ENCODE results near the gene GPR155.
"Not testable (repeated sequence)": the region's sequence is repeated elsewhere in the genome, so short reads cannot be mapped to it uniquely, and the experiment has no call there.

Gene GPR155

DNA sequence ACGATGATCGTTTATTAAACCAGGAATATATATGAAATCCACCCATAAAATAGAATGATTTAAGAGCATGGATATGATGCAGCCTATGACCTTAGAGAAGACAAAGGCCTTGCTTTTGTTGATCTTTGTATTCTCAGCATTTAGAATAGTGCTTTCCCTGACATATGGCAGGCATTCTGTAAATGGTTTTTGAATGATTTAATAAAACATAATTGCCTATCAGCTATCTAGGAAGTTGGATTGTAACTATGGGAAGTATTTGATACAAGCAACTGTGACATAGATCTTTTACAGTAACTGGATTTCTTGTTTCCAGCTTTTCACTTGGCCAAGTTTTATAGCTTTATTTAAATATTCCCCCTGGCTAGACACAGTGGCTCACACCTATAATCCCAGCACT lies 5.1 kb upstream of the GPR155 start:
- no peak for DNase-seq

DNA sequence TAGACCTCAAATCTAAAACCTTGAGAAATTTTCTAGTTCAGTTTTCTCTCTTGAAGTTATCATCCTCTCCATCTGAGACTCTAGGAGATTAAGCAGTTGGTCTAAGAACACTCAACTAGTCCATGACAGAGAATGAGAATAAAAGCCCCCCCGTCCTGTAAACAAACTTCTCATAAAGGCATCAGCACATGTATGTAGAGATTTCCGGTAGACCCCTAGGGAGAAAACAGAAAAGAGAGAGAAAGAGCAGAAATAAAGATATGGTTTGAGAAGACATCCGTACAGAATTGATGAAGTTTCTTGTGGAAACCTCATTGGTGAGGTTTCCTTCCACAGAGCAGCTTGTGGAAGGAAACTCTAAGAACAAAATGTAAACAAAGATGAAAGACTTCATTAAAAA lies 3.2 kb upstream of the GPR155 start:
- DNase-seq = no peak

DNA sequence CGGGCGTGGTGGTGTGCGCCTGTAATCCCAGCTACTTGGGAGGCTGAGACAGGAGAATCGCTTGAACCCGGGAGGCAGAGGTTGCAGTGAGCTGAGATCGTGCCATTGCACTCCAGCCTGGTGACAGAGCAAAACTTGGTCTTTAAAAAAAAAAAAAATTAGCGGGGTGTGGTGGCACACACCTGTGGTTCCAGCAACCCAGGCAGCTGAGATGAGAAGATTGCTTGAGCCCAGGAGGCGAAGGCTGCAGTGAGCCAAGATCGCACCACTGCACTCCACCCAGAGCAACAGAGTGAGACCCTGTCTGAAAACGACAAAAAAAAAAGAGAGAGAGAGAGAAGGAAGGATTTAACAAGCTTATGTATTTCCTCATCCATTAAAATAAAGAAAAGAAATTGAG lies 2.7 kb upstream of the GPR155 start:
- not testable (repeated sequence) for DNase-seq

DNA sequence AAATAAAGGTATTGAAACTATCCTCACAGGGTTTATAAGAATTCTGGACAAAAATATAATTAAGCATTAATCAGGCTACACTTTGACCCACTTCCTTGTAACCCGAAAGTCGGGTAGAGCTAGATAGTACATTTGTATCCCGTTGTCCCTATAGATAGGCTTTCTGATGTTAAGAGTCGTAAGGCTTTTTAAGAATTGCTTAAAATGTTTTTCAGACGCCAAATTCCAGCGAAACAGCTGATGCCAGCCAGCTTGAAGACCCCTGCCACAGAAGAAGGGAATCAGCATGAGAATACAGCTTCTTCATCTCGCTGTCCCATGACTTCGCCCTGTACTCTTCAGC lies 962 bp upstream of the GPR155 start:
- DNase-seq = no peak

DNA sequence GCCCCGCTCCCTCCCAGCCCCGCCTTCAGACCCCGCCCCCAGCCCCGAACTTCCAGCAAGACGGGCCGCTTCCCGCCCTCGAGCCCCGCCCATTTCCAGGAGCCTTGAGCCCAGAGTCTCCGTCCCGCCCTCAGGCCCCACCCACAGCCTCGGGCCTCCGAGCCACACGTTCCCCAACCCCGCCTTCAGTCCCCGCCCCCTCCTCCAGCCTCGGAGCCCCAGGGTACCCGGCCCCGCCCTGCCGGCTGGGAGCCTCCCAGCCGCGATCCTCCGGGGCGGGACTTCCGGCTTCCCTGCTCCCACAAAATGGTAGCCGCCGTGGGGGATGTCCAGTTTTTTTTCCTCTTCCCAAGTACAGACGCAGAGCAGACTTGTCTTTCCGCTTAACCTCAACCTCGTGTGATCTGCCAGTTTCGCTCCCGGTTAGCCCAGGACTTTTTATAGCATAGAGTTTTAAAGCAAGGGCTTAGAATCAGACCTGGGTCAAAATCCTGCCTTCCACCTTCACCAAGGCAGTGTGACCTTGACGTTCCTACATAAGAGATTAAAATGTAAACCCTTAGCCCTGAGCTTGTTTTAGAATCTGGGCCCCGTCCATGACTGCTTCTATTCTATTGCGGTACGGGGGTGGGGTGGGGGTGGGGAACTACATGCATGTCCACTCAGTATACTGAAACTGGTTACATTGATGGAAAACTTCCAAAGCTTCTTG lies 435 bp upstream of the GPR155 start:
- DNase-seq = peak; percentile 85

DNA sequence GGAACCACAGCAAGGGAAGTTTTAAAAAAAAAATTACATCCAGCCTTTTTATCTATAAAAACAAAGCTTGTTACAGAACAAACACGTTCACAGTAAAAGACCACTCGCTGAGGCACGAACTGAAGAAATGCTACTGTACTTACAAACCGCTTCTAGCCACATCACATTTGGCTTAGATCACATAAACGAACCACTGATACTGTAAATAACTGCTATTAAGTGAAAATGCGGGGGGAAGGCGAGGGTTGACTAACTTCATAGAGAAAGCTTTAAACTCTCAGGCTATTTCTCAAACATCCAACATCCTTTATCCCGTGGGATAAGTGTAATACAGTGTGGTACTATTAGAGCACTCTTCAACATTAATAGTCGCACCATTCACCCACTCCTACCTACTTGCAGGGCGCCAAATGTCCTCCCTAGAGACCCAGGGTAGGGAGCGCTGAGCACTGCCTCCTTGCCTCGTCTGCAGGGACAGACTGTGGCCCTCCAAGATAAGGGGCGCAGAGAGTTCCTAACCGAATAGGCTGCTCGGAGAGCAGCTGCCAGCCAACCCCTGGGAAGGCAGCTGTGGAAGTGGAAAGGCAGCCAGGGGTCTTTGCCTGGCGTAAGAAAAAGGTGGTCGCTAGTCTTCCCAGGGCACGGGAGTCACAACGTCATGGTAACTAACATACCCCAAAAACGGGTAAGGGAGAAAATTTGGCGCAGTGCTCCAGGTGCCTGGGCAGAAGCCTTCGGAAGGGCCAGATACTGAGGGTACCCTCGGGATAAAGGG lies 854 bp downstream of the GPR155 start:
- no peak for DNase-seq

DNA sequence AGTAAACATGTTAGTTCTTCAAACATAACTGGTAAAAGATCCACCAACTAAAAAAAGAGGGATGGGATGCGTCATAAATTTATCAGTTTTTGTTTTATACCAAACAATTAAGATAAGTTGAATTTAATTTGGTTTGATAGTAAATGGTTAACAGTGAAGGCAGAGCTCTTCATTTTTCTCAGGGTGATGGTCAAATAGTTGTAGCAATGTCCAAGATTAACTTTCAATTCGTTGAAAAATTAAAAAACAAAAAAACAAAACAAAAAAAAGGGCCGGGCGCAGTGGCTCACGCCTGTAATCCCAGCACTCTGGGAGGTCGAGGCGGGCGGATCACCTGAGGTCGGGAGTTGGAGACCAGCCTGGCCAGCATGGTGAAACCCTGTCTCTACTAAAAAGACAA lies 1.8 kb downstream of the GPR155 start:
- DNase-seq = not testable (repeated sequence)

DNA sequence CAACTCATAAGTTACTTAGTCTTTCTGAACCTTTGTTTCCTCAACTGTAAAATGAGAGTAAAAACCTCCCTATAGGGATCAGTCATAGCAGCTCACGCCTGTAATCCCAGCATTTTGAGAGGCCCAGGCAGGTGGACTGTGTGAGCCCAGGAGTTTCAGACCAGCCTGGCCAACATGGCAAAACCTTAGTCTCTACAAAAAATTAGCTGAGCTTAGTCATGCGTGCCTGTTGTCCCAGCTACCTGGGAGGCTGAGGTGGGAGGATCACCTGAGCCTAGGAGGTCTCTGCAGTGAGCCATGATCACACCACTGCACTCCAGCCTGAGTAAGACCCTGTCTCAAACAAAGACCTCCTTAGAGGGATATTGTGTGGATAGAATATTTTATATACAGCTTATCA lies 2.3 kb downstream of the GPR155 start:
- no peak for DNase-seq

DNA sequence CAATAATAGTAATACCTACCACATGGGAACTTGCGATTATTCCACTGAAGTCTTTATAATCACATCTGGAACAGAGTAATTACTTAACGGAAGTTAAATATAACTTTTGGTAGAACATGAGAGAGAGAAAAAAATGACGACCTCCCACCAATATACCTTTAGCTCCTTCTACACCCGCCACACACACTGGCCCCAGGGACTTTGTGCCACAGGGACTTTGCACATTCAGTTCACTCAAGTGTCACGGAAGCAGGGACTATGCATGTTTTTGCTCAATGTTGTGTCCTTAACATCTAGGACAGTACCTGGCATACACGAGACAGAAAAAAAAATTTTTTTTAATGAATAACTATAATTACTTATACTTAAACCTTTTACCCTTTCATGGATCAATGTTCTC lies 4.0 kb downstream of the GPR155 start:
- no peak for DNase-seq

DNA sequence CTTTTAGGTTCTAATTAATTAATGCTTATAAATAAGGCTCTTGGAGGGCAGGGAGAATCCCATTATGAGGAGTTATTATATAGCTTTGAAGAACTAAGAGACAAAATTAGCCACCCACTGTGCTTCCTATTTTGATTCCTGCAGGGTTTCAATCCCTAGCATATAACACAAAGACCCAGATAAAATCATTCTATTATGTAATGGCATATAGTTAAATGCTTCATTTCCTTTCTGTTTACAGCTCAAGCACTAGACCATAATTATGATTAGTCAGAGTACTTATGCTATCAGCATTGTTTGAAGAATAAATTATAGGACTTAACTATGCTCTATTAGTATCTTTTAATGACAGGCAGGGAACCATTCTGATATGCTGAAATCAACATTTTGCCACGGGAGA lies 9.1 kb downstream of the GPR155 start:
- DNase-seq = no peak

DNA sequence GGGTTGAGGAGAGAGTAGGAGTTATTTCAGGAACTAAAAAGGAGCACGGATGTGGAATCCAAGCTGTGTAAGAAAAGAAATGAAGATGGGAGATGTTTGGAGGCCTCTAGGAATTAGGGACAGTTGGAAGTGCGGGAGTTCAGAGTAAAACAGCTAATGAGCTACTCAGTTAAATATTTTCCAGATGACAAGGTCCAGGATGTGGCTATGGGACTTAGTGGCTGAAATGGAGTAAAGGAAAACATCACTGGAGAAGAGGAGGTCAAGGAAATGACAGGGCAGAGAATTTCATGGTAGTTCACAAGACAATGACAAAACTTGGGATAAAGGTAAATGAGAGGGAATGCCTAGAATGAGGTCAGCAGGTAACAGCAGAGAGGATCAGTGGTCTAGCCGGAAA lies 13.0 kb downstream of the GPR155 start:
- DNase-seq = no peak

DNA sequence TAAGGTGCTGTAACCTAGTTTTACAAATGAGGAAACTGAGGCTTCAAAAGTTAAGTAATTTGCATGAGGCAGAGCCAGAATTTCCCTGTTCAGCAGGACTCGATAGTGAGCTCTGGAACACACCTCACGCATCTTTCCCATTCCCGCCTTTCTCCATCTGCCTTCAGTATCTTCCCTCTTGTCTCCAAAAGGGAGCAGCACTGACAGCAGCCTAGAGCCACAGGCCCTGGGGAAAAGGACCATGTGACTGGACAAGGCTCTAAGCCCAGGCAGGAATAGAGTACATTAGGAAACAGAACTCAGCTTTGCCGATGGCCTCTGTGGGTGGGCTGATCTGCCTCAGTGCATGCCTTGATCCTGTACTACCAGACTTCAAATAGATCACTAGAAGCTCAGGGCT lies 21.5 kb downstream of the GPR155 start:
- no peak for DNase-seq

DNA sequence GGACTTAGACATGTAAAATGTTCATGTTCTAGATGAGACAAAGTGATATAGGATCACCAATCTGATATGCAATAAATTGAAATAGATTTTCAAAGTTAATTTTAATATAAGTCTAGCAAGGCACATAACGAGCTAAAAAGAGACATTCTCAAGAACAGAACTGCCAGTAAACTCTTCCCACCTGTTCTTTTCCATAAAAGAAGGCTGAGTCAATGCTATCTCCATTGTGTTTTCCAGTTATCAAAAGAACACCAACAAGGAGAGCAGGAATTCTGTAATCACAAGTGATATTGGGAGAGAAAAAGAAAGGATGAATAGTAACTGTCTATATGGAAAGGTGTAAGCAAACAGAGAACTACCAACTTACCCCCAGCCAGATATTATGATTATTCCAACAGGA lies 25.6 kb downstream of the GPR155 start:
- DNase-seq = no peak

DNA sequence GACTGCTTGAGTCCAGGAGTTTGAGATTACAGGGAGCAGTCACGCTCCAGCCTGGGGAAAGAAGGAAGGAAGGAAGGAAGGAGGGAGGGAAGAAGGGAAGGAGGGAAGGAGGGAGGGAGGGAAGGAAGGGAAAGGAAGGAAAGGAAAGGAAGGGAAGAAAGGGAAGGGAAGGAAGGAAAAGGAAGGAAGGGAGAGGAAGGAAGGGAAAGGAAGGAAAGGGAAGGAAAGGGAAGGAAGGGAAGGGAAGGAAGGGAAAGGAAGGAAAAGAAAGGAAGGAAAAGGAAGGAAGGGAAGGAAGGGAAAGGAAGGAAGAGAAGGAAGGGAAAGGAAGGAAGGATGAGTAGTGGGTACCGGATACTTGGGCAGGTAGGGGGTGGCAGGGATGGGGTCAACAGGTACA lies 32.3 kb downstream of the GPR155 start:
- no peak for DNase-seq

DNA sequence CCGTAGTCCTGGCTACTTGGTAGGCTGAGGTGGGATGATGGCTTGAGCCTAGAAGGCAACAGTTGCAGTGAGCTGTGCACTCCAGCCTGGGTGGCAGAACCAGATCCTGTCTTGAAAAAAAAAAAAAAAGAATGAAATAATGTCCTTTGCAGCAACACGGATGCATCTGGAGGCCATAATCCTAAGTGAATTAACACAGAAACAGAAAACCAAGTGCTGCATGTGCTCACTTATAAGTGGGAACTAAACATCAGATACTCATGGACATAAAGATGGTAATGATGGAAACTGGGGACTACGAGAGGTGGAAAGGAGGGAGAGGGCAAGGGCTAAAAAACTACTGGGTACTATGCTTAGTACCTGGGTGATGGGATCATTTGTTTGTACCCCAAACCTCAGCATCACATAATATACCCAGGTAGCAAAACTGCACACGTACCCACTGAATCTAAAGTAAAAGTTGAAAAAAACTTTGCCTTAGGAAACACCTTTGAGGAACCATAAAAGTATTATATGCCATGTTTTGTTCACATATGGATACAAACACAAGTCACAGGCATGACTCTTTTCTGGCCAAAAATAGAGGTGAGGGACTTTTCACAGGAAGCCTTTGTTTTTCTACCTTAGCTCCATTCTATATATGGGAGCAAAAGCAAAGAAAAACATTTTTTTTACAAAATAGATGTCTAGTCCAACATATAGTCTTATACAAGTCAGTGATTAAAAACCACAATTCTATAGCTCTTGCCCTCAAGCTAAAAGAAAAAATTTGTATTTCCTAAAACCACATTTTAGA lies 36.6 kb downstream of the GPR155 start:
- DNase-seq = no peak

DNA sequence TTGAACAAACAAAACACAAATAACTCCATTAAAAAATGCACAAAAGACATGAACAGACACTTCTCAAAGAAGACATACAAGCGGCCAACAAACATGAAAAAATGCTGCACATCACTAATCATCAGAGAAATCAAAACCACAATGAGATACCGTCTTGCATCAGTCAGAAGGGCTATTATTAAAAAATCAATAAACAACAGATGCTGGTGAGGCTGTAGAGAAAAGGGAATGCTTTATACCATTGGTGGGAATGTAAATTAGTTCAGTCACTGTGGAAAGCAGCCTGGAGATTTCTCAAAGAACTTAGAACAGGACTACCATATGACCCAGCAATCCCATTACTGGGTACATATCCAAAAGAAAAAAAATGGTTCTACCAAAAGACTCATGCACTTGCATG lies 37.8 kb downstream of the GPR155 start:
- no peak for DNase-seq

DNA sequence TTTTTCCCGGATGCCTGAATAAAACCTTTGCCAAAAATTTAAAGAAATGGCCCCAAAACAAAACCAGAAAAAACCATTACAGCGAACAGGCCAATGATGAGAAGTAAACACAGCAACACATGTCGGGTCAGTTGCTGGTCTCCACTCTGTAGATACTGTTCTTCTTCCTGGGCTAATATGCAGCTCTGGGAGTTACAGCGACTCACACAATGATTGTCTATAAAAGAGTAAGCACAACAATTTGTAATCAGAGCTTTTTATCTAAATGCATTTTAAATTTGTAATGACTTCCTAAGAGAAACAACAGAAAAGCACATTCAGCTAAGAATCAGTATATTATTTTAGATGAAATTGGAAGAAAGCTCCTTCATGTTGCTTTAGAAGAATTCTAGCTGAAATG lies 40.3 kb downstream of the GPR155 start:
- no peak for DNase-seq

DNA sequence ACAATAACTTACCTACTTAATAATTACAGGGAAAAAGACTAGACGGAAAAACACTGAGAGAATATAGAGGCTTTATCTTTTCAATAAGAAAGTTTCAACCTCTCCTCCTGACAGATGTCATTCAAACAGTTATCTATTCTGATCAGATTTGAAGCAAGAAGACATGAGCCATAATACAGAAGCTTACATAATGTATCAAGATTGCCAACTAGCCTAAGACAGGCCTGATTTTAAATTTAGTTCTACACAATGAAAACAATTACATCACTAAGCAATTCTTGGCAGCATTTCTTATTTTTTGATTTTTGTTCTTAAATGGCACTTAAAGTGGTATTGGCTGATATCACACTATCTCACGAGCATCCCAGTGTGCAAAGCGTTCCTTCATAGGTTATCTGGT lies 41.6 kb downstream of the GPR155 start:
- no peak for DNase-seq

DNA sequence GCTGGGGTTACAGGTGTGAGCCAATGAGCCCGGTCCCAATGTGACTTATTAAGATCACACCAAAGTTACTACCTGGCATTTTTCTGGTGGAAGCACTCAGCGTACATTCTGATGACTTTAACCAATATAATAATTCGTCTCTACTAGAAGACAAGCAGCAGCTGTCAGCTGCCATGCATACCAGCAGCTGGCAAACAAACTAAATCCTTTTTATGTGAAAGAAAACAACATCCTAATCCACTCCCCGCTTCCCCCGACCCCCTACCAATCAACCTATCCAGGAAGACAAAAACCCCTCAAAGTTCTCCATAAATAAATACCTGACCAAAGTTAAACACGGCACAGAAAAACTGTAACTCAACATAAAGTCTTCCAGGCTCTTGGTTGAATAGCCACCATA lies 42.1 kb downstream of the GPR155 start:
- no peak for DNase-seq

DNA sequence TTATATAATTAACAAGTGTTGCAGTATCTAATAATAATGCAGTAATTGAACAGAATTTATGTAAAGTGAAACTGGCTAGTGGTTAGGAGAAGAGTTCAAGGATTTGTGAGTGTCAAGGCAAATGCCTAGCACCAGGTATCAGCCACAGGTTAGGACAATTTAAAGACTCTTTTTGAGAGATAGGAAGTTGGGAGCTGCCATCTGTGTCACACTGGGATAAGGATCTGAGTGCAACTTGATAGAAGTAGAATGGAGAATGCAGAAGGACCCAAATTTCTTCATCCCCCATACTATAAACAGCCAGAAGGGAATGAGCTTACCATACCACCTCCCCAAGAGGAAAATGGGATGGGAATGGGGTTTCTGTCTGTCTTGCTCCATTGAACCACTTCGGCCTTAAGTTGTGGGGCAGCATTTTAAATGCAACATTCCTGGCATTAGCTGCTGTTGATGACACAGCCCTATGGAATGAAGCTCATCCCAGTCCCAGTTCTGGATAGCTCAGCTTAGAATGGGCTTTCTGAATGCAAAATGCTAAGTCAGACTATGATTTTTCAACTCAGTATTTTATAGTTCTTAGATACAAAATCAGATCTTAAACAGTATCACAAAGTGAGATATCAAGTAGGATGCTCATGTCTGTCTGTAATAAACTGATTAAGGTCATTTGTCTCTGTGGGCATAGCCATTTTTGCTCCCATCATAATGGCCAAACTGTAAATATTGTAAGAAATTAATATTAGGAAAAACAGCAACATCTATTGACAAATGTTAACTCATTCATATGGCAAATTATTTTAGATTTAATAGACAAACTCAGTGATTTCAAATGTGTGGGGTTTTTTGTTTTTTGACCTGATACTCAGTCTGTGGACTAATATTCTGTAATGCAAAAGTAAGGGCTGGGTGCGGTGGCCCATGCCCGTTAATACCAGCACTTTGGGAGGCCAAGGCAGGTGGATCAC lies 44.0 kb downstream of the GPR155 start:
- no peak for DNase-seq

DNA sequence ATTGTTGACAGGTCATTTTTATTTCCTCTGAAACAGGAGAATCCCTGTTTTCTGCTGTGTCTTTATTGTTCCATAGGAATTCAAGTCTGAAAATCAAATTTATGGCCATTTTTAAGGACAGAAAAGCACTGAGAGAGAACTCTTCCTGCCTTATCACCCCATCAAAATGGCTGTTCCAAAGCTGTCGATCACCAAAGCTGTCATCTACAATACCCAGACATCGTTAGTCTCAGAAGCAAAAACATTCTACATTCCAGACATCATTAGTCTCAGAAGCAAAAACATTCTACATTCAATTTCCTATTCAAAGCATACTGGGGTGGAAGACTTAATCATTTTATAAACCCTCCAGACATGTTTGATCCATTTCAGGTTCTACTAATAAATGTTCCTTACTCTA lies 46.9 kb downstream of the GPR155 start:
- no peak for DNase-seq

DNA sequence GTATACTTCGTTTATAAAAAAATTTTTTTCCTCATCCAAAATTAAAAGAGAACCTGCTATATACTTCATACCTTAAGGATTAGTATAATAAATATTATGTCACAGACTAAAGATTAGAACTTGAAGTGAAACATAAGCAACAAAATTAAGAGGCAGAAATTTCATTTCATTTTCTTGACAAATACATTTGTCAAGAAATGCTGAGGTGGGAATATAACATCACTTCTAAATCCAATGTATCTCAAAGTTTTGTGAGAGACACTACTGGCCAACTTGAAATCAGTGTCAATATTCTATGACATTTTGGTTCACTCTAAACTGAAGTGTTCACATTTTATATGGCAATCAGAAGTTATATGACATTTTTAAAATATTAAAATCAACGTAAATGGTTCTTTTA lies 47.5 kb downstream of the GPR155 start:
- no peak for DNase-seq
